DOHH2 (cell line): Measurements from ENCODE around the gene GNLY.

Experiments
- H3F3A ChIP-seq: fragments of 200-600 bp; sonication (generic), shearing (Covaris generic); 2 replicates; pipeline ENCODE4 v1.6.0; 2016; ENCODE audit warnings: antibody characterized with exemption, mild to moderate bottlenecking; ENCODE audit not compliant: control insufficient read depth, insufficient read depth
- H3K27ac ChIP-seq: fragments of 200-600 bp; sonication (generic); 2 replicates; pipeline ENCODE4 v1.5.1; 2014; ENCODE audit warnings: low read depth, mild to moderate bottlenecking, low read length, moderate library complexity
- H3K27me3 ChIP-seq: fragments of 200-600 bp; sonication (generic); 2 replicates; pipeline ENCODE4 v1.6.1; 2014; ENCODE audit warnings: mild to moderate bottlenecking, low read length, mixed read lengths; ENCODE audit not compliant: control insufficient read depth
- H3K36me3 ChIP-seq: fragments of 200-600 bp; sonication (generic); 2 replicates; pipeline ENCODE4 v1.6.1; 2014; ENCODE audit warnings: mild to moderate bottlenecking, low read length, moderate library complexity, mixed read lengths; ENCODE audit not compliant: control insufficient read depth
- H3K4me1 ChIP-seq: fragments of 200-600 bp; sonication (generic); 2 replicates; pipeline ENCODE4 v1.6.1; 2014; ENCODE audit warnings: mild to moderate bottlenecking, low read length, mixed read lengths; ENCODE audit not compliant: control insufficient read depth
- H3K4me2 ChIP-seq: fragments of 200-600 bp; sonication (generic); 2 replicates; pipeline ENCODE4 v1.6.0; 2014; ENCODE audit warnings: mild to moderate bottlenecking, low read length, moderate library complexity
- H3K4me3 ChIP-seq: fragments of 200-600 bp; sonication (generic); 2 replicates; pipeline ENCODE4 v1.5.1; 2014; ENCODE audit warnings: mild to moderate bottlenecking, low read length, mixed read lengths
- H3K79me2 ChIP-seq: fragments of 200-600 bp; sonication (generic); 2 replicates; pipeline ENCODE4 v1.6.1; 2014; ENCODE audit warnings: mild to moderate bottlenecking, low read length, mixed read lengths; ENCODE audit not compliant: control insufficient read depth
- H3K9me2 ChIP-seq: fragments of 200-600 bp; sonication (generic); replicated peaks from 2 replicates; pipeline ENCODE4 v1.6.1; 2014; ENCODE audit warnings: mild to moderate bottlenecking, low read length, mixed read lengths; ENCODE audit not compliant: control insufficient read depth
- H3K9me3 ChIP-seq: fragments of 200-600 bp; sonication (generic); 2 replicates; pipeline ENCODE4 v1.6.1; 2014; ENCODE audit warnings: antibody characterized with exemption, low read length, mixed read lengths; ENCODE audit not compliant: control insufficient read depth, insufficient read depth
- H4K20me1 ChIP-seq: fragments of 200-600 bp; sonication (generic); 2 replicates; pipeline ENCODE4 v1.6.0; 2014; ENCODE audit warnings: low read depth, mild to moderate bottlenecking, antibody characterized with exemption, low read length, moderate library complexity; ENCODE audit not compliant: control insufficient read depth, insufficient read depth
- EZH2phosphoT487 ChIP-seq: fragments of 200-600 bp; sonication (generic); IDR thresholded peaks from 2 replicates; pipeline ENCODE4 v1.6.1; 2017; ENCODE audit warnings: borderline replicate concordance, mild to moderate bottlenecking, antibody characterized with exemption, low read length, moderate library complexity, mixed read lengths
- TF ChIP-seq, protein P1 (sequence below): fragments of 200-600 bp; sonication (generic); IDR thresholded peaks from one replicate; pipeline ENCODE4 v1.5.1; 2014; ENCODE audit warnings: antibody characterized with exemption, mild to moderate bottlenecking, low read depth, low read length; ENCODE audit not compliant: poor library complexity, severe bottlenecking

Gene GNLY

DNA sequence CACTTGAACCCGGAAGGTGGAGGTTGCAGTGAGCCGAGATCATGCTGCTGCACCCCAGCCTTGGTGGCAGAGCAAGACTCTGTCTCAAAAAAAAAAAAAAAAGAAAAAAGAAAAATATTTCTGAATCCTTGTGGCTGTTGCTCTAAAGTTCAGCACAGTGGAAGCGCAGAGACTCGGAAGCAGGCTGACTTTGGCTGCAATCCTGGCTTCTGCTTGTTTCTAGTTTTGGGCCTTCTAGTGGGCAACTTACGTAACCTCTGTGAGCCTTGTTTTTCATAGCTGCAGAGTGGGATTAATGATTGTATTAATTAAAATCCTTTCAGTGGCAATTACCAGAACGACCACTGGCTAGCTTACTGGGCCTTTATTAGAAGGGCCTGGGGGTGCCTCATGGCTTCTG lies 28.4 kb downstream of the GNLY start:
- H3K4me1 ChIP-seq = no peaks in the 10 kb centered on the region
- H4K20me1 ChIP-seq = no peaks in the 10 kb centered on the region
- H3K36me3 ChIP-seq = no peaks in the 10 kb centered on the region
- H3K4me2 ChIP-seq = no peak overlapping the region
- H3K79me2 ChIP-seq = no peaks in the 10 kb centered on the region
- H3K27me3 ChIP-seq = peaks cover 15% of the 10 kb centered on the region
- no peaks in the 10 kb centered on the region for H3K9me2 ChIP-seq
- no peak for TF ChIP-seq EZH2phosphoT487
- TF ChIP-seq, protein P1, sequence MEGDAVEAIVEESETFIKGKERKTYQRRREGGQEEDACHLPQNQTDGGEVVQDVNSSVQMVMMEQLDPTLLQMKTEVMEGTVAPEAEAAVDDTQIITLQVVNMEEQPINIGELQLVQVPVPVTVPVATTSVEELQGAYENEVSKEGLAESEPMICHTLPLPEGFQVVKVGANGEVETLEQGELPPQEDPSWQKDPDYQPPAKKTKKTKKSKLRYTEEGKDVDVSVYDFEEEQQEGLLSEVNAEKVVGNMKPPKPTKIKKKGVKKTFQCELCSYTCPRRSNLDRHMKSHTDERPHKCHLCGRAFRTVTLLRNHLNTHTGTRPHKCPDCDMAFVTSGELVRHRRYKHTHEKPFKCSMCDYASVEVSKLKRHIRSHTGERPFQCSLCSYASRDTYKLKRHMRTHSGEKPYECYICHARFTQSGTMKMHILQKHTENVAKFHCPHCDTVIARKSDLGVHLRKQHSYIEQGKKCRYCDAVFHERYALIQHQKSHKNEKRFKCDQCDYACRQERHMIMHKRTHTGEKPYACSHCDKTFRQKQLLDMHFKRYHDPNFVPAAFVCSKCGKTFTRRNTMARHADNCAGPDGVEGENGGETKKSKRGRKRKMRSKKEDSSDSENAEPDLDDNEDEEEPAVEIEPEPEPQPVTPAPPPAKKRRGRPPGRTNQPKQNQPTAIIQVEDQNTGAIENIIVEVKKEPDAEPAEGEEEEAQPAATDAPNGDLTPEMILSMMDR = no peak
- no peaks in the 10 kb centered on the region for H3F3A ChIP-seq
- H3K9me3 ChIP-seq = no peaks in the 10 kb centered on the region
- H3K4me3 ChIP-seq = no peak overlapping the region
- no peak overlapping the region for H3K27ac ChIP-seq

DNA sequence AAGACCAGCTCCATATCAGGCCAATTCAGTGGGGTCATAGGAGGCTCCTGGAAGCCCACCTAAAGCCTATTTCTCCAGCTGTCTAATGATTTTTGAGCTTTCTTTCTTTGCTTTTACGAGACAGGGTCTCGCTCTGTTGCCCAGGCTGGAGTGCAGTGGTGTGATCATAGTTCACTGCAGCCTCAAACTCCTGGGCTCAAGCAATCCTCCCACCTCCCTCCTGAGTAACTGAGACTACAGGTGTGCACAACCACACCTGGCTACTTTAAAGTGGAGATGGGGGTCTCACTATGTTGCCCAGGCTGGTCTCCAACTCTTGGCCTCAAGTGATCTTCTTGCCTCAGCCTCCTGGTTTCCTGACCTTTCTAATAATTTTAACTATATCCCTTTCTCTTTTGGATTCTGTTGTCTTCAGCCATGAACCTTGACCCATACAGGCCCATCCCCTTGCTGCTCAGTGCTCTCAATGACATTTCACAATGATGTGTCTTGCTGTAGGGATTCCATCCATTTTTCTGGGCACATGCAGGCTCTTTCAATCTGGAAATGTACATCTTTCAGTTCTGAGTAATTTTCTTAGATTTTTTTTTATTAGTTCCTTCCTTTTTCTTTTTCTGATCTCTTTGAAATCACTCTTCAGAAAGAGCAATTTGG lies 29.7 kb downstream of the GNLY start:
- no peak overlapping the region for H3K4me3 ChIP-seq
- no peaks in the 10 kb centered on the region for H3K9me3 ChIP-seq
- H4K20me1 ChIP-seq = no peaks in the 10 kb centered on the region
- H3K9me2 ChIP-seq = no peaks in the 10 kb centered on the region
- H3K27ac ChIP-seq = no peak overlapping the region
- no peaks in the 10 kb centered on the region for H3K36me3 ChIP-seq
- H3K79me2 ChIP-seq = no peaks in the 10 kb centered on the region
- no peaks in the 10 kb centered on the region for H3K4me1 ChIP-seq
- TF ChIP-seq, protein P1 = no peak
- TF ChIP-seq EZH2phosphoT487 = no peak
- H3K4me2 ChIP-seq = no peak overlapping the region
- no peaks in the 10 kb centered on the region for H3F3A ChIP-seq
- H3K27me3 ChIP-seq = peaks cover 10% of the 10 kb centered on the region

DNA sequence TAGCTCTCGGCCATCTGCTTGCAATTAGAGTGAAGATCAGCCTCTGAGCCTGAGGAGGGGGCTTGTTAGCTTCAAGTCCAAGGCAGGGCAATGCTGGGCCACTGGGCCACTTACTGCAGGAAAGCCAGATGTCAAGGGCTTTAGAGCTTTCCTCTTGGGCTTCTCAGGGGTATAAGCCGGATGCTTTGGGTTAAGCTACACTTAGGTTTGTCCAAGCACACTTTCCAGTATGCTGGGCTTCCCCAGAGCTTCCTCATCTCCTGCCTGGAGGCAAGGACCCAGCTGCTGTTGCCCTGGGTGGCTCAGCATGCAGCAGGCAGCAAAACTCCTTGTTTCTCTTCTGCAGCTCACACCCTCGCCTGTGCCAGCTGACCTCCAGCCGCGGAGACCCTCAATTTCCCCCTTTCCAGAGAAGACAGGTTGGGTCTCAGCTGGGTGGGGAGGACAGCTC lies 30.6 kb downstream of the GNLY start:
- no peaks in the 10 kb centered on the region for H3K79me2 ChIP-seq
- H3K4me3 ChIP-seq = no peak overlapping the region
- peaks cover 12% of the 10 kb centered on the region for H3K27me3 ChIP-seq
- H3K4me2 ChIP-seq = no peak overlapping the region
- H3K4me1 ChIP-seq = no peaks in the 10 kb centered on the region
- TF ChIP-seq, protein P1 = no peak
- no peak for TF ChIP-seq EZH2phosphoT487
- H3K36me3 ChIP-seq = no peaks in the 10 kb centered on the region
- no peak overlapping the region for H3K27ac ChIP-seq
- H3K9me2 ChIP-seq = no peaks in the 10 kb centered on the region
- H3K9me3 ChIP-seq = no peaks in the 10 kb centered on the region
- no peaks in the 10 kb centered on the region for H3F3A ChIP-seq
- H4K20me1 ChIP-seq = no peaks in the 10 kb centered on the region
